Measurements from ENCODE around the gene PPA1.

PPA1 gene

GRCh38 chr10:70192326-70192968 lies 40.8 kb downstream of the PPA1 start:
- TF ChIP-seq CSDC2 (CRISPR knock-in tag; IDR thresholded peaks at IDR 0.05) (no peak), ZNF70 (CRISPR knock-in tag; IDR thresholded peaks at IDR 0.05) (no peak), ARNTL (CRISPR knock-in tag; IDR thresholded peaks at IDR 0.05; ENCODE audit: borderline replicate concordance, low read depth) (no peak), SNAI2 (CRISPR knock-in tag; IDR thresholded peaks at IDR 0.05) (no peak), ESRRG (CRISPR knock-in tag; IDR thresholded peaks at IDR 0.05) (no peak), ZFP30 (CRISPR knock-in tag; IDR thresholded peaks at IDR 0.05) (no peak), TOX (CRISPR knock-in tag; IDR thresholded peaks at IDR 0.05; ENCODE audit: borderline replicate concordance) (no peak), CSRNP3 (CRISPR knock-in tag; IDR thresholded peaks at IDR 0.05) (no peak), ZC3H10 (CRISPR knock-in tag; IDR thresholded peaks at IDR 0.05) (no peak), TCF4 (CRISPR knock-in tag; IDR thresholded peaks at IDR 0.05; ENCODE audit: borderline replicate concordance) (no peak), RARB (CRISPR knock-in tag; IDR thresholded peaks at IDR 0.05) (no peak), GLIS3 (CRISPR knock-in tag; IDR thresholded peaks at IDR 0.05) (no peak), ISL1 (CRISPR knock-in tag; IDR thresholded peaks at IDR 0.05) (no peak), CREB5 (CRISPR knock-in tag; IDR thresholded peaks at IDR 0.05; ENCODE audit: low read depth) (no peak), TSHZ2 (CRISPR knock-in tag; IDR thresholded peaks at IDR 0.05) (no peak), ZNF8 (CRISPR knock-in tag; IDR thresholded peaks at IDR 0.05) (no peak), ZNF565 (CRISPR knock-in tag; conservative IDR thresholded peaks at IDR 0.05; ENCODE audit: low read depth) (no peak), POU6F1 (CRISPR knock-in tag; IDR thresholded peaks at IDR 0.05; ENCODE audit: borderline replicate concordance, low read depth) (no peak), OSR1 (CRISPR knock-in tag; IDR thresholded peaks at IDR 0.05) (no peak)
- TF ChIP-seq, protein P1, sequence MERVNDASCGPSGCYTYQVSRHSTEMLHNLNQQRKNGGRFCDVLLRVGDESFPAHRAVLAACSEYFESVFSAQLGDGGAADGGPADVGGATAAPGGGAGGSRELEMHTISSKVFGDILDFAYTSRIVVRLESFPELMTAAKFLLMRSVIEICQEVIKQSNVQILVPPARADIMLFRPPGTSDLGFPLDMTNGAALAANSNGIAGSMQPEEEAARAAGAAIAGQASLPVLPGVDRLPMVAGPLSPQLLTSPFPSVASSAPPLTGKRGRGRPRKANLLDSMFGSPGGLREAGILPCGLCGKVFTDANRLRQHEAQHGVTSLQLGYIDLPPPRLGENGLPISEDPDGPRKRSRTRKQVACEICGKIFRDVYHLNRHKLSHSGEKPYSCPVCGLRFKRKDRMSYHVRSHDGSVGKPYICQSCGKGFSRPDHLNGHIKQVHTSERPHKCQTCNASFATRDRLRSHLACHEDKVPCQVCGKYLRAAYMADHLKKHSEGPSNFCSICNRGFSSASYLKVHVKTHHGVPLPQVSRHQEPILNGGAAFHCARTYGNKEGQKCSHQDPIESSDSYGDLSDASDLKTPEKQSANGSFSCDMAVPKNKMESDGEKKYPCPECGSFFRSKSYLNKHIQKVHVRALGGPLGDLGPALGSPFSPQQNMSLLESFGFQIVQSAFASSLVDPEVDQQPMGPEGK (CRISPR knock-in tag; IDR thresholded peaks at IDR 0.05; ENCODE audit: borderline replicate concordance), result no peak
- ATAC-seq, result peak; percentile 17; the same call in 2 of the 3 replicates

DNA sequence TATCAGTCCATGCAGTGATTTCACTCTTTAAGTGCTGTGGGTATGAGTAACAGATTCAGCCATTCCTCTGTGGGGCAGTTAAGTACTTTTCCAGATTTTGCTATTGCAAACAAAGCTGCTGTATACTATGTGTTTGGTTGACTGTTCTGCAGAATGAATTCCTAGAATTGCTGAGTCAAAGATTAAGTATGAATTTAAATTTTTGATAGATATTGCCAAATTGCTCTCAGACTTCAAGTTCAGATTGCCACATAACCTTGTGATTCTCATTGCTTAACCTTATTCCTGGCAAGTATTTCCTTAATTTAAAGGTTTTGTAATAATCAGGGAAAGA lies 41.3 kb downstream of the PPA1 start:
- TF ChIP-seq ZNF8 (CRISPR knock-in tag; IDR thresholded peaks at IDR 0.05) (no peak), ISL1 (CRISPR knock-in tag; IDR thresholded peaks at IDR 0.05) (peak; percentile 77)
- peak; percentile 90 for ATAC-seq

DNA sequence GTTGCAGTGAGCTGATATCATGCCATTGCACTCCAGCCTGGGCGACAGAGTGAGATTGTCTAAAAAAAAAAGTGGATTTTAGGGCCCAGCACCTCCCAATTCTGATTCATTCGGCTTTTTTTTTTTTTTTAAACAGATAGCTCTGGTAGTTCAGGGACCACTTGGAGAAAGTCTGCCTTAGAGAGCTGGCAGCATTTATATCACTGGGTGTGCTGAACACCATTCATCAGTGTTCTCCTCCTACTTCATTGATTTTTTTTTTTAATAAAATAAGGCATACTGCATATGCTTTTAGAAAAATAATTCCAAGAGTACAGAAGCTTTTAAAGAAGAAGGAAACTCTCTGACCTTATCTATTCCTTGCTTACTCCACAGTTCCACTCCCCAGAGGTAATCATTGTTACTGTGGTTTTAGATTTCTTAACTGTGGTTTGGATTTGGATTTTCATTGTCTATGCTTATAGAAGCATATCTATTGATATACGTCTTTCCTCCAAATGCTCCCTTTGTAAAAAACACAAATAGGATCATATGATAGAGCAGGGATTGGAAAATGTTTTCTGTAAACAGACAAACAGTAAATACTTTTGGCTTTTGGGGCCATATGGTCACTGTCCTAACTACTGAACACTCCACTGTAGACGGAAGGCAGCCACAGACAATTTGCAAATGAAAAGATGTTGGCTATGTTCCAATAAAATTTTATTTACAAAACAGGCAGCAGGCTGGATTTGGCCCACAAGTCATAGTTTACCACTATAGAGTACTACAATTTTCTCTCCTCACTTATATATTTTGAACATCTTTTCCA lies 41.9 kb downstream of the PPA1 start:
- peak; percentile 46 for ATAC-seq
- TF ChIP-seq ZC3H10 (CRISPR knock-in tag; IDR thresholded peaks at IDR 0.05), result no peak
- no peak for TF ChIP-seq ZNF70 (CRISPR knock-in tag; IDR thresholded peaks at IDR 0.05)

All from SK-N-SH treated with all-trans-retinoic acid at 6 μM for 48 hours (cell line).